K562 (cell line): ENCODE results near the gene DCP2. TPM values are rescaled to one million over a fixed set of nuclear protein-coding genes. Genes with fewer than 3 reads are reported as not detected.
A peak's percentile ranks its signal among the peaks of the same experiment; 100 is the strongest.

Experiments used
- ATAC-seq: fragments of 200-7000 bp; cut with Tn5 transposase; 3 replicates; pipeline ENCODE4 v1.9.1; 2020; ENCODE audit warnings: moderate library complexity
- BruUV-seq: library from RNA; stranded (reverse); fragments of 400-500 nt; replicated peaks from 2 replicates; lab custom pipeline; 2021; lab: Mats Ljungman, UMichigan
- CTCF ChIA-PET: fragments of 300-600 bp; formaldehyde crosslinking; extraction: SDS; loops from one replicate; lab custom pipeline; 2021; ENCODE audit warnings: low intra/inter-chr PET ratio; lab: Yijun Ruan, JAX
- POLR2A ChIA-PET: fragments of 300-600, 350-650 bp; sonication (Branson Sonifier 250); formaldehyde crosslinking; extraction: SDS; loops from one replicate; lab custom pipeline; 2021; ENCODE audit warnings: antibody characterized with exemption, inconsistent platforms; lab: Yijun Ruan, JAX
- DNase-seq, 4 experiments: peaks; one replicate each; pipeline versions ENCODE4 v3.0.0 to v3.0.0-alpha.2; 2011 to 2018; ENCODE audit warnings: low spot score in 3 of 4, mixed read lengths in 3 of 4; ENCODE audit errors: extremely low read depth in 1 of 4
- FAIRE-seq: peaks from 2 replicates; lab custom pipeline; 2011; peaks lifted over from hg19 to GRCh38; lab: Jason Lieb, UNC
- H2AFZ ChIP-seq: 2 replicates; pipeline ENCODE4 v1.6.0; 2011; ENCODE audit warnings: low read depth, low read length, control low read depth, inconsistent platforms
- H3K27ac ChIP-seq: fragments of 200-600 bp; 3 replicates; pipeline ENCODE4 v1.8.0; 2011; ENCODE audit warnings: low read depth, mild to moderate bottlenecking, control low read depth, inconsistent platforms, low read length, moderate library complexity, mixed read lengths; ENCODE audit errors: extremely low read depth
- H3K27me3 ChIP-seq, 2 experiments: fragments of 300-600 bp in 1 of 2; 2 replicates in 1 of 2; 3 replicates in 1 of 2; pipeline versions ENCODE4 v1.6.0 to v1.8.0; 2011; ENCODE audit warnings: inconsistent platforms in 2 of 2, low read length in 2 of 2, mild to moderate bottlenecking in 1 of 2, mixed read lengths in 1 of 2, moderate library complexity in 1 of 2; ENCODE audit not compliant: control insufficient read depth in 2 of 2, insufficient read depth in 2 of 2
- H3K36me3 ChIP-seq: fragments of 300-600 bp; 3 replicates; pipeline ENCODE4 v1.8.0; 2011; ENCODE audit warnings: mild to moderate bottlenecking, low read length, inconsistent platforms; ENCODE audit not compliant: control insufficient read depth, insufficient read depth
- H3K4me1 ChIP-seq, 2 experiments: fragments of 200-600 bp in 1 of 2; replicated peaks in 1 of 2; 2 replicates in 1 of 2; 3 replicates in 1 of 2; pipeline versions ENCODE4 v1.5.1 to v1.8.0; 2011; ENCODE audit warnings: inconsistent platforms in 2 of 2, low read length in 2 of 2, mild to moderate bottlenecking in 1 of 2, mixed read lengths in 1 of 2, moderate library complexity in 1 of 2; ENCODE audit not compliant: control insufficient read depth in 2 of 2, insufficient read depth in 2 of 2
- H3K4me2 ChIP-seq: 2 replicates; pipeline ENCODE4 v1.6.1; 2011; ENCODE audit warnings: low read length, control low read depth, inconsistent platforms, mixed read lengths; ENCODE audit not compliant: insufficient read depth
- H3K4me3 ChIP-seq: fragments of 200-600 bp; sonication (generic), shearing (Covaris generic); 2 replicates; pipeline ENCODE4 v1.5.1; 2016; ENCODE audit warnings: control low read depth, inconsistent platforms
- H3K79me2 ChIP-seq: fragments of 200-600 bp; 3 replicates; pipeline ENCODE4 v1.8.0; 2011; ENCODE audit warnings: low read length, inconsistent platforms; ENCODE audit not compliant: control insufficient read depth, insufficient read depth
- H3K9ac ChIP-seq, 2 experiments: 2 replicates each; pipeline versions ENCODE4 v1.6.0 to v1.6.1; 2011; ENCODE audit warnings: low read depth in 2 of 2, low read length in 2 of 2, control low read depth in 1 of 2, inconsistent platforms in 1 of 2, mild to moderate bottlenecking in 1 of 2, mixed read lengths in 1 of 2; ENCODE audit not compliant: insufficient read depth in 1 of 2
- H3K9me1 ChIP-seq: one replicate; pipeline ENCODE4 v1.6.0; 2011; ENCODE audit warnings: inconsistent platforms, mild to moderate bottlenecking, low read length, moderate library complexity; ENCODE audit not compliant: control insufficient read depth, insufficient read depth
- H3K9me3 ChIP-seq: replicated peaks from 2 replicates; pipeline ENCODE4 v1.5.1; 2011; ENCODE audit warnings: low read depth, low read length, inconsistent platforms; ENCODE audit not compliant: control insufficient read depth, insufficient read depth
- H4K20me1 ChIP-seq: replicated peaks from 2 replicates; pipeline ENCODE4 v1.6.1; 2011; ENCODE audit warnings: low read length, inconsistent platforms, mixed read lengths; ENCODE audit not compliant: control insufficient read depth, insufficient read depth
- CEBPB ChIP-seq: fragments of 450-650 bp; IDR thresholded peaks from 2 replicates; pipeline ENCODE4 v1.6.1; 2016; ENCODE audit warnings: missing genetic modification characterization, missing compliant biosample characterization
- SRF ChIP-seq, 2 experiments: fragments of 250-450, 450-650 bp in 1 of 2; sonication (Bioruptor Pico) in 1 of 2; sonication (generic) in 1 of 2; formaldehyde crosslinking; IDR thresholded peaks; 2 replicates each; pipeline versions ENCODE4 v1.5.0 to v1.5.1; 2020 to 2022; ENCODE audit warnings: mild to moderate bottlenecking in 1 of 2, missing genetic modification reagents in 1 of 2
- TRIM28 ChIP-seq: fragments of 450-650 bp; IDR thresholded peaks from 2 replicates; pipeline ENCODE4 v1.6.1; 2017
- ZNF121 ChIP-seq: sonication (generic); formaldehyde crosslinking; conservative IDR thresholded peaks from 2 replicates; pipeline ENCODE4 v1.8.0; 2022; ENCODE audit warnings: missing genetic modification reagents
- ZNF282 ChIP-seq: sonication (generic); formaldehyde crosslinking; IDR thresholded peaks from 2 replicates; pipeline ENCODE4 v1.8.1; 2023; ENCODE audit warnings: missing genetic modification reagents
- WGBS: fragments of 100-300 bp; shearing (Covaris generic); methylation state at CpG from one replicate; pipeline ENCODE4 v1.1.6; 2016; ENCODE audit warnings: low coverage, mixed read lengths; ENCODE audit not compliant: insufficient coverage; ENCODE audit errors: missing lambda C conversion rate; 5-methylcytosine and 5-hydroxymethylcytosine counted together
- in situ Hi-C: fragments of 300-500 bp; cut with MboI; formaldehyde crosslinking; loops from 4 replicates; pipeline ENCODE4 v1.15.0; 2018; ENCODE audit warnings: inconsistent platforms, mixed read lengths
- intact Hi-C: fragments of 100-400 bp; cut with micrococcal nuclease; formaldehyde crosslinking; loops from 2 replicates; pipeline ENCODE4 v1.14.2; 2022
- polyA plus RNA-seq, 8 experiments: library from polyadenylated mRNA; depleted of rRNA in 4 of 8; stranded (reverse) in 5 of 8; unstranded in 3 of 8; fragments of >200 nt; fragmentation: Nextera tagmentation in 2 of 8; fragmentation: Illumina TruSeq in 1 of 8; extraction: Ambion mirVana in 2 of 8; extraction: Trizol in 1 of 8; gene quantifications; 2 replicates each; pipeline versions ENCODE4 v1.2.1 to v1.2.3, GENCODE V29; 2011 to 2014; ENCODE audit warnings: inconsistent platforms in 1 of 8, missing spikeins in 1 of 8
- total RNA-seq, 7 experiments: library from RNA; depleted of rRNA in 6 of 7; stranded (reverse); fragments of >200 nt in 6 of 7; fragmentation: Illumina TruSeq in 2 of 7; extraction: Trizol in 2 of 7; gene quantifications; 2 replicates each; pipeline versions ENCODE4 v1.2.1 to v1.2.3, GENCODE V29; 2011 to 2021; ENCODE audit warnings: low replicate concordance in 1 of 7

DCP2 gene
- total and polyA plus RNA-seq, 9 of the 15 experiments (the other 6 are each of a cell fraction or from before 2014, with no cell fraction given) = 25.9 to 109 (median 46.7) TPM

DNA sequence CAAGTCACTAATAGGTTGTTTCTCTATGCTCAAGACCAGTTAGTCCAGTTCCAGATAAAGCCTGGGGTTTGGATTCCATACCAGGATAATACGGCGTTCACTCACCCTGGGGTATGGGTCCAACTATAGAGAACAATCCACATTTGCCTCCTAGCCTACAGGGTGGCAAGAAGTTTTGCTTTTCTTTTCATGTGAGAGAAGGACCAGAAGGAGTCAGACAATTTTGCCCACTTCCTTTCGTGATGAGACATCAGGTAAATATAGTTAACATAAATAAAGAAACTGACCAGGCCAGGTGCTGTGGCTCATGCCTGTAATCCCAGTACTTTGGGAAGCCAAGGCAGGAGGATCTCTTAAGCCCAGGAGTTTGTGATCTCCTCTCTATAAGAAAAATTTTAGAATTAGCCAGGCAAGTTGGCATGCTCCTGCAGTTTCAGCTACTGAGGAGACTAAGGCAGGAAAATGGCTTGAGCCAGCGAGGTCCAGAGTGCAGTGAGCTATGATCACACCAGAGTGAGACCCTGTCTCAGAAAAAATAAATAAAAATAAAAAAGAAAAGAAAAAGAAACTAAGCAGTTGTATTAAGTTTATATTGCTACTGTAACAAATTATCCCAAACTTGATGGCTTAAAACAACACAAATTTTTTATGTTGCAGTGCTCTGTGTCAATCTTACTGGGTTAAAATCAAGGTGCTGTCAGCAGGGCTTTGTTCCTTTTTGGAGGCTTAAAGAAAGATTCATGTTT, 47.1 kb upstream of the DCP2 start:
- Histone ChIP-seq H3K4me1 (peaks cover 0 to 7% of the 10 kb centered on the region in 2 experiments; a peak in 2 of 5 replicates), H3K9ac (no peak overlapping the region)
- FAIRE-seq (no peak), DNase-seq (no peak)
- intact Hi-C loops = no loop called here
- CTCF ChIA-PET = no interaction called here
- TF ChIP-seq TRIM28 (no peak), ZNF121 (CRISPR knock-in tag) (no peak), SRF (CRISPR knock-in tag; IDR thresholded peaks at IDR 0.05) (no peak), CEBPB (tag) (0 out of 2 replicates have a peak, but pooled peaks have one; percentile 3)
- TF ChIP-seq, all 486 proteins: peak for 1
- no peak overlapping the region for H3K4me2 ChIP-seq
- no peaks in the 10 kb centered on the region for H3K36me3 ChIP-seq
- H3K79me2 ChIP-seq = no peaks in the 10 kb centered on the region
- no TSS peak for BruUV-seq
- no peaks in the 10 kb centered on the region for H3K9me1 ChIP-seq
- H3K4me3 ChIP-seq = no peak overlapping the region
- no peak overlapping the region for H2AFZ ChIP-seq
- no peaks in the 10 kb centered on the region for H3K9me3 ChIP-seq
- no peak for ATAC-seq
- in situ Hi-C loops = no loop called here
- POLR2A ChIA-PET = interaction anchor here (0.6 to 0.9 kb wide), 3 partner anchors 32 to 170 kb away, joined by 3 to 4 read pairs (median 3); no protein-coding TSS in a partner anchor
- no peak overlapping the region for H3K27ac ChIP-seq
- H4K20me1 ChIP-seq = no peaks in the 10 kb centered on the region
- H3K27me3 ChIP-seq = no peaks in the 10 kb centered on the region
- WGBS = 54% methylated on average over 4 of the region's 4 CpGs

DNA sequence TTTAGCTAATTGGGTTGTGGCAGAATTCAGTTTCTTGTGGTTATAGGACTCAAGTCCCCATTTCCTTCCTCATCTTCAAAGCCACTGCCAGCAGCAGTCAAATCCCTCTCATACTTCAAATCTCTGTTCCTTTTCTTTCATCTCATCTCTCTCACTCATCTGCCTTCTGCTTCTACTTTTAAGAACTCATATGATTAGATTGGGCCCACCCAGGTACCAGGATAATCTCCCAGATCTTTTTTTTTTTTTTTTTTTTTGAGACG, 46.6 kb upstream of the DCP2 start:
- WGBS = no CpG with 5 or more reads among the region's 1 CpG
- DNase-seq = no peak
- FAIRE-seq = no peak
- H3K9ac ChIP-seq = no peak overlapping the region
- intact Hi-C loops (no loop called here), in situ Hi-C loops (no loop called here)
- H3K4me2 ChIP-seq = no peak overlapping the region
- CTCF ChIA-PET = no interaction called here
- H3K27me3 ChIP-seq = no peaks in the 10 kb centered on the region
- no peaks in the 10 kb centered on the region for H4K20me1 ChIP-seq
- no peak for ATAC-seq
- H2AFZ ChIP-seq = no peak overlapping the region
- no peaks in the 10 kb centered on the region for H3K36me3 ChIP-seq
- H3K79me2 ChIP-seq = no peaks in the 10 kb centered on the region
- no peaks in the 10 kb centered on the region for H3K9me3 ChIP-seq
- BruUV-seq = no TSS peak
- H3K4me3 ChIP-seq = no peak overlapping the region
- POLR2A ChIA-PET = interaction anchor here (0.7 to 0.9 kb wide), 2 partner anchors 32 to 46 kb away, joined by 3 to 4 read pairs; no protein-coding TSS in a partner anchor
- peaks cover 0 to 7% of the 10 kb centered on the region in 2 experiments; a peak in 2 of 5 replicates for H3K4me1 ChIP-seq
- no peak overlapping the region for H3K27ac ChIP-seq
- H3K9me1 ChIP-seq = no peaks in the 10 kb centered on the region
- TF ChIP-seq ZNF282 (CRISPR knock-in tag) = no peak
